H4 (cell line): Measurements from ENCODE around the gene NOP53. TPM values are rescaled to one million over a fixed set of nuclear protein-coding genes. Genes with fewer than 3 reads are reported as not detected.

Experiments used
- DNase-seq: peaks from one replicate; pipeline ENCODE4 v3.0.0-alpha.2; 2015; ENCODE audit warnings: low spot score
- total RNA-seq: library from RNA; depleted of rRNA; stranded (reverse); fragments of >200 nt; shearing (Covaris generic); gene quantifications from 2 replicates; pipeline ENCODE4 v1.2.3, GENCODE V29; 2014; rRNA removed

NOP53 gene
- total RNA-seq, 1 experiment from 2014 or later, result 67.8 TPM

GRCh38 chr19:47805313-47805712 lies 60.0 kb downstream of the NOP53 start:
- DNase-seq, result no peak

- no peak for DNase-seq
Observed at GRCh38 chr19:47806435-47806834, 61.1 kb downstream of the NOP53 start.

Other genes with a start within 250 kb of the NOP53 start
- gene NAPA, start 230.5 kb upstream of the NOP53 start, total RNA-seq, result 125 and 135 TPM in 2 replicates
- gene ZNF541, start 172.4 kb upstream of the NOP53 start, total RNA-seq, result not detected in 2 replicates
- gene BICRA, start 136.4 kb upstream of the NOP53 start, total RNA-seq, result 2.6 and 10.6 TPM in 2 replicates
- gene EHD2, start 32.1 kb upstream of the NOP53 start, total RNA-seq, result 16.9 and 19.9 TPM in 2 replicates
- 373 and 500 TPM in 2 replicates for gene SELENOW, start 33.2 kb downstream of the NOP53 start, total RNA-seq
- gene TPRX1, start 59.0 kb downstream of the NOP53 start, total RNA-seq, result not detected in 2 replicates
- gene CRX, start 76.4 kb downstream of the NOP53 start, total RNA-seq, result not detected in 2 replicates
- not detected in 2 replicates for gene TPRX2, start 113.7 kb downstream of the NOP53 start, total RNA-seq
- not detected in 2 replicates for gene SULT2A1, start 140.8 kb downstream of the NOP53 start, total RNA-seq
- gene BSPH1, start 246.6 kb downstream of the NOP53 start, total RNA-seq, result not detected in 2 replicates
- 0.08 and 0.68 TPM in 2 replicates for gene ELSPBP1, start 249.1 kb downstream of the NOP53 start, total RNA-seq